ENCODE data around the gene TPD52L2. TPM values are rescaled to one million over a fixed set of nuclear protein-coding genes. Genes with fewer than 3 reads are reported as not detected.
"Not testable (repeated sequence)": the region's sequence is repeated elsewhere in the genome, so short reads cannot be mapped to it uniquely, and the experiment has no call there.

TPD52L2 gene
- total and polyA plus RNA-seq, 8 donors, result 16.3 to 47.3 (median 23.7) TPM

DNA sequence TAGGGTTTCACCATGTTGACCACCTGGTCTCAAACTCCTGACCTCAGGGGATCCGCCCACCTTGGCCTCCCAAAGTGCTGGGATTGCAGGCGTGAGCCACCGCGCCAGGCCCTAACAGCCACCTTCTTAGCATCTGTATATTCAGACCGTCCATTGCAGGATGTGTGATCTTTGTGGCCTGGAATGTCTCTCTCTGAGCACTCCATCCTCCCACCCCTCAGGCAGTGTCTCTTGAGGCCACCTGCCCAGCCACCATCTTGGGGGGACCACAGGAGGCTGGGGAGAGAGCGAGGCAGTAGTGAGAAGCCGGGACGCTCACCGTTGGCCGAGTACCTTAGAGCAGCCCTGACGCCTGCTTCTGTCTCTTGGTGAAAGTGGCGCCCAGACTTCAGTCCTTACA, 48.7 kb downstream of the TPD52L2 start:
- TF ChIP-seq, protein P1, sequence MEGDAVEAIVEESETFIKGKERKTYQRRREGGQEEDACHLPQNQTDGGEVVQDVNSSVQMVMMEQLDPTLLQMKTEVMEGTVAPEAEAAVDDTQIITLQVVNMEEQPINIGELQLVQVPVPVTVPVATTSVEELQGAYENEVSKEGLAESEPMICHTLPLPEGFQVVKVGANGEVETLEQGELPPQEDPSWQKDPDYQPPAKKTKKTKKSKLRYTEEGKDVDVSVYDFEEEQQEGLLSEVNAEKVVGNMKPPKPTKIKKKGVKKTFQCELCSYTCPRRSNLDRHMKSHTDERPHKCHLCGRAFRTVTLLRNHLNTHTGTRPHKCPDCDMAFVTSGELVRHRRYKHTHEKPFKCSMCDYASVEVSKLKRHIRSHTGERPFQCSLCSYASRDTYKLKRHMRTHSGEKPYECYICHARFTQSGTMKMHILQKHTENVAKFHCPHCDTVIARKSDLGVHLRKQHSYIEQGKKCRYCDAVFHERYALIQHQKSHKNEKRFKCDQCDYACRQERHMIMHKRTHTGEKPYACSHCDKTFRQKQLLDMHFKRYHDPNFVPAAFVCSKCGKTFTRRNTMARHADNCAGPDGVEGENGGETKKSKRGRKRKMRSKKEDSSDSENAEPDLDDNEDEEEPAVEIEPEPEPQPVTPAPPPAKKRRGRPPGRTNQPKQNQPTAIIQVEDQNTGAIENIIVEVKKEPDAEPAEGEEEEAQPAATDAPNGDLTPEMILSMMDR (IDR thresholded peaks at IDR 0.05), result no peak
- ATAC-seq, result no peak

GRCh38 chr20:63915471-63915870, 50.4 kb downstream of the TPD52L2 start:
- Histone ChIP-seq H3K36me3 (no peaks in the 10 kb centered on the region), H3K4me3 (no peak overlapping the region), H3K4me1 (peaks cover 0 to 25% (median 13%) of the 10 kb centered on the region in 3 donors), H3K27me3 (no peaks in the 10 kb centered on the region), H3K9me3 (no peaks in the 10 kb centered on the region), H3K27ac (no peak overlapping the region)
- DNase-seq (peak in 5 of 6 donors; percentile 47 to 76 (median 60)), FAIRE-seq (no peak), ATAC-seq (peak; percentile 38 to 81 (median 68))
- WGBS, 2 donors, result 42% methylated on average over 6 of the region's 6 CpGs
- TF ChIP-seq, protein P1 (IDR thresholded peaks at IDR 0.05), result no peak
- intact Hi-C loops (cut with DNase I), result no loop called here

More for the DNA sequence above, 48.7 kb downstream of the TPD52L2 start:
- no peaks in the 10 kb centered on the region for H3K27me3 ChIP-seq
- no peak overlapping the region for H3K4me3 ChIP-seq
- WGBS, 2 donors, result 95 to 98% methylated on average over 12 of the region's 12 CpGs
- DNase-seq (peak in 1 of 6 donors; percentile 12), FAIRE-seq (no peak)
- H3K4me1 ChIP-seq, result peaks cover 2 to 27% (median 13%) of the 10 kb centered on the region in 3 donors
- H3K9me3 ChIP-seq, result no peaks in the 10 kb centered on the region
- H3K27ac ChIP-seq, result no peak overlapping the region
- intact Hi-C loops (cut with DNase I), result no loop called here
- no peaks in the 10 kb centered on the region for H3K36me3 ChIP-seq

- not testable (repeated sequence) for FAIRE-seq
Observed at GRCh38 chr20:63916371-63916939, 51.4 kb downstream of the TPD52L2 start.

GRCh38 chr20:63917811-63918210, 52.7 kb downstream of the TPD52L2 start:
- Histone ChIP-seq H3K4me3 (no peak overlapping the region), H3K9me3 (no peaks in the 10 kb centered on the region), H3K4me1 (peaks cover 0 to 9% (median 8%) of the 10 kb centered on the region in 3 donors), H3K27ac (no peak overlapping the region), H3K27me3 (no peaks in the 10 kb centered on the region), H3K36me3 (no peaks in the 10 kb centered on the region)
- FAIRE-seq, result no peak
- ATAC-seq, result no peak
- DNase-seq, result peak in 1 of 6 donors; percentile 12
- intact Hi-C loops (cut with DNase I), result no loop called here
- TF ChIP-seq, protein P1 (IDR thresholded peaks at IDR 0.05), result no peak
- WGBS, 2 donors, result 91 to 93% methylated on average over 11 of the region's 11 CpGs

More at GRCh38 chr20:63916371-63916939, 51.4 kb downstream of the TPD52L2 start:
- H3K36me3 ChIP-seq; H3K27me3 ChIP-seq; intact Hi-C loops (cut with DNase I); ATAC-seq; H3K4me3 ChIP-seq; H3K27ac ChIP-seq; H3K9me3 ChIP-seq; DNase-seq: not testable (repeated sequence)
- WGBS, 2 donors, result 97 to 98% methylated on average over 8 of the region's 8 CpGs
- H3K4me1 ChIP-seq, result peaks cover 0 to 15% (median 8%) of the 10 kb centered on the region in 3 donors

- Histone ChIP-seq H3K4me3 (no peak overlapping the region), H3K4me1 (peaks cover 0 to 9% (median 8%) of the 10 kb centered on the region in 3 donors), H3K36me3 (no peaks in the 10 kb centered on the region), H3K9me3 (no peaks in the 10 kb centered on the region), H3K27me3 (no peaks in the 10 kb centered on the region), H3K27ac (no peak overlapping the region)
- intact Hi-C loops (cut with DNase I), result no loop called here
- no peak for FAIRE-seq
- TF ChIP-seq, protein P1 (IDR thresholded peaks at IDR 0.05), result no peak
- 88 to 94% methylated on average over 19 of the region's 19 CpGs for WGBS, 2 donors
- peak in 1 of 6 donors; percentile 10 for DNase-seq
- ATAC-seq, result no peak
Observed at GRCh38 chr20:63919130-63919529, 54.1 kb downstream of the TPD52L2 start.

Data from pancreas (tissue), 10 donors.